ENCODE results near the gene SCP2D1.

GRCh38 chr20:18783385-18783959 is 30.1 kb upstream of the SCP2D1 start:
- TF ChIP-seq CTCF (IDR thresholded peaks at IDR 0.05; ENCODE audit: low read depth, low read length, poor library complexity, severe bottlenecking) (no peak), EZH2phosphoT487 (IDR thresholded peaks at IDR 0.05; ENCODE audit: borderline replicate concordance, low read length) (no peak)

All from DOHH2 (cell line).